Measurements from ENCODE around the gene COMMD1.

COMMD1 gene

DNA sequence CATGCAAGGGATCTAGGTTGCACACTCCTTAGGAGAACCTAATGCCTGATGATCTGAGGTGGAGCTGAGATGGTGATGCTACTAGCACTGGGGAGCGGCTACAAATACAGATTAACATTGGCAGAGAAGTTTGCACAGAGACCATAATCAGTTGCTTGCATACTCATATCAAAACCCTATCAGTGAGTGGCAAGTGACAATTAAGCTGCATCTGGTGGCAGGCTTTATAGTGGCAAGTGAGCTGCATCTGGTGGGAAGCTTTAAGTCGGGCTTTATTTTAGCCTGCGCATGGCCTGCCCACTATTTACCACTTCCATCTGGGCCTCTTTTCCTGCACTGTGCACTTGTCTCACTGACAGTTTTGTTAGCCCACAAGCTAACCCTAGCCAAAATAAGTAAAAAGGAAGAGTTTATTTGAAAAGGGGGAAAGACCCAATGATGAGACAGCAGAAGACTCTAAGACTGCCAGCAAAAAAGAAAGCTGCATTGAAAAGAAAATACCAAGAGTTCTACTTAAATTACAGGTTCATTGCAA lies 149.5 kb downstream of the COMMD1 start:
- peaks cover 25% of the 10 kb centered on the region for H3K4me1 ChIP-seq (ENCODE audit: insufficient read depth, low read length)
- H2AFZ ChIP-seq (ENCODE audit: low read depth, low read length) = no peak overlapping the region
- H3K36me3 ChIP-seq (ENCODE audit: insufficient read depth, low read length) = no peaks in the 10 kb centered on the region
- no peaks in the 10 kb centered on the region for H3K9me3 ChIP-seq (ENCODE audit: low read length)
- no peaks in the 10 kb centered on the region for H3K27me3 ChIP-seq (ENCODE audit: insufficient read depth, low read length)
- H3K4me3 ChIP-seq (ENCODE audit: low read length) = no peak overlapping the region

- Histone ChIP-seq H3K4me1 (ENCODE audit: insufficient read depth, low read length) (peaks cover 16% of the 10 kb centered on the region), H3K4me3 (ENCODE audit: low read length) (no peak overlapping the region), H2AFZ (ENCODE audit: low read depth, low read length) (no peak overlapping the region), H3K27me3 (ENCODE audit: insufficient read depth, low read length) (no peaks in the 10 kb centered on the region), H3K9me3 (ENCODE audit: low read length) (no peaks in the 10 kb centered on the region), H3K36me3 (ENCODE audit: insufficient read depth, low read length) (no peaks in the 10 kb centered on the region)
Observed at GRCh38 chr2:62055724-62056336, 150.4 kb downstream of the COMMD1 start.

DNA sequence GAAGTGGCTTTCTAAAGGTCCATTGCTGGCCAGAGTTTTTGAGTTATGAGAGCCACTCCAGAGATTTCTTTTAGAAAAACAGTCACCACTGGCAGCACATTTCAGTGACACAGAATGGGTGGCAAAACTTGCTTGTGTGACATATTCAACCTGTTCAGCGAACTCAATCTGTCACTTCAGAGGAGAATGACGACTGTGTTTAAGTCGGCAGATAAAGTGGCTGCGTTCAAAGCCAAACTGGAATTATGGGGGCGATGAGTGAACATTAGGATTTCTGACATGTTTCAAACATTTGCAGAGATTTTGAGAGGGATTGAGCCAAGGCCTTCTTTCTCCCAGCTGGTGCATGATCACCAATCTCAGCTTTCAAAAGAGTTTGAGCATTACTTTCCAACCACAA lies 150.9 kb downstream of the COMMD1 start:
- H3K4me3 ChIP-seq (ENCODE audit: low read length) = no peak overlapping the region
- H3K27me3 ChIP-seq (ENCODE audit: insufficient read depth, low read length) = no peaks in the 10 kb centered on the region
- no peaks in the 10 kb centered on the region for H3K36me3 ChIP-seq (ENCODE audit: insufficient read depth, low read length)
- no peak overlapping the region for H2AFZ ChIP-seq (ENCODE audit: low read depth, low read length)
- no peaks in the 10 kb centered on the region for H3K9me3 ChIP-seq (ENCODE audit: low read length)
- H3K4me1 ChIP-seq (ENCODE audit: insufficient read depth, low read length) = peaks cover 12% of the 10 kb centered on the region

DNA sequence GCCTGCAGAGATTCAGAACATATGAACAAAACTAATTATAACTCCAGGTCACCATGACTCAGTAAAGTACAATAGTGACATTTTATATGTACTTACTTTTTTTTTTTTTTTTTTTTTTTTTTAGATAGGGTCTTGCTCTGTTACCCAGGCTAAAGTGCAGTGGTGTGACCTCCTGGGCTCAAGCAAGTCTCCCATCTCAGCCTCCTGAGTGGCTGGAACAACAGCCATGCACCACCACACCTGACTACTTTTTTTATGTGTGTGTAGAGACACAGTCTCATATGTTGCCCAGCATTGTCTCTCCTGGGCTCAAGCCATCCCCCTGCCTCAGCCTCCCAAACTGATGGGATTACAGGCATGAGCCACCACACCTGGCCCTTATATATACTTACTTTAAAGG lies 159.8 kb downstream of the COMMD1 start:
- H2AFZ ChIP-seq (ENCODE audit: low read depth, low read length) = no peak overlapping the region
- no peaks in the 10 kb centered on the region for H3K9me3 ChIP-seq (ENCODE audit: low read length)
- no peaks in the 10 kb centered on the region for H3K36me3 ChIP-seq (ENCODE audit: insufficient read depth, low read length)
- no peaks in the 10 kb centered on the region for H3K27me3 ChIP-seq (ENCODE audit: insufficient read depth, low read length)
- no peaks in the 10 kb centered on the region for H3K4me1 ChIP-seq (ENCODE audit: insufficient read depth, low read length)
- H3K4me3 ChIP-seq (ENCODE audit: low read length) = no peak overlapping the region

GRCh38 chr2:62071126-62071598 lies 165.7 kb downstream of the COMMD1 start:
- H2AFZ ChIP-seq (ENCODE audit: low read depth, low read length) = no peak overlapping the region
- no peaks in the 10 kb centered on the region for H3K27me3 ChIP-seq (ENCODE audit: insufficient read depth, low read length)
- no peak overlapping the region for H3K4me3 ChIP-seq (ENCODE audit: low read length)
- peaks cover 10% of the 10 kb centered on the region for H3K9me3 ChIP-seq (ENCODE audit: low read length)
- no peaks in the 10 kb centered on the region for H3K36me3 ChIP-seq (ENCODE audit: insufficient read depth, low read length)
- peaks cover 2% of the 10 kb centered on the region for H3K4me1 ChIP-seq (ENCODE audit: insufficient read depth, low read length)

DNA sequence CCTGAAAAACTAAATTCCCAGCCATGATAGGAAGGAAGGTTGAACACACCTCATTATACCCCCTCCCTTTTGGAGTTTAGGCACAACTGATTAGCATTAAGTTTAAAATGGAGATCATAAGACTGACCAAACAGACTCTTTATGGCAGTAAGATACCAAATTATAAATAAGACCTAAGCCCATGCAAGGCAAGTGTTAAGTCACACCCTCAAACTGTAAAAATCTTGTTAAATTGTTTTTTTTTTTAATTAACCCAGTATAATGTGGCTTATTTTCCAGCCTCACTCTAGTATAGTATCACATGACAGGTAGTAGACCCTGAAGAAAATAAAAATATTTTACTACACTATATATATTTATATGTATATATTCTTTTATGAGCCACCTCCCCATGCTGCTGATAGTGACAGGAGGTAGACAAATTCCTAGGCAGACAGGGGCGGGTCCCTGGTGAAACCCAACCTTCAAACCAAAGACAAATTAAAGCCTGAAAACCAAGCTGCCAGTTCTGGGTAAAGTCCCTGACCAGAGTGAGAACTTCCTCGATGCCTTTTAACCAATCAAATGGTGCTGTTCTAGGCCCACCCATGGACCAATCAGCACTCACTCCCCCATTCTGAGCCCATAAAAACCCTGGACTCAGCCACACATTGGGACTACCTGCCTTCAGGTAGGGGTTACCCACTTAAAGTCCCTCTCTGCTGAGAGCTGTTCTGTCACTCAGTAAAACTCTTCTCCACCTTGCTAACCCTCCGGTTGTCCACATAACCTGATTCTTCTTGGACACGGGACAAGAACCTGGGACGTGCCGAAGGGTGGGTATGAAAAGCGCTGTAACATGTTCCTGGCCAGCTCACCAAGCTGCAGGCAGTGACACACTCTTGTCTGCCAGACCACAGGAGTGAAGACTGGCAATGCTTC lies 166.5 kb downstream of the COMMD1 start:
- peaks cover 10% of the 10 kb centered on the region for H3K9me3 ChIP-seq (ENCODE audit: low read length)
- no peak overlapping the region for H2AFZ ChIP-seq (ENCODE audit: low read depth, low read length)
- no peaks in the 10 kb centered on the region for H3K27me3 ChIP-seq (ENCODE audit: insufficient read depth, low read length)
- no peaks in the 10 kb centered on the region for H3K36me3 ChIP-seq (ENCODE audit: insufficient read depth, low read length)
- H3K4me3 ChIP-seq (ENCODE audit: low read length) = no peak overlapping the region
- H3K4me1 ChIP-seq (ENCODE audit: insufficient read depth, low read length) = peaks cover 2% of the 10 kb centered on the region

DNA sequence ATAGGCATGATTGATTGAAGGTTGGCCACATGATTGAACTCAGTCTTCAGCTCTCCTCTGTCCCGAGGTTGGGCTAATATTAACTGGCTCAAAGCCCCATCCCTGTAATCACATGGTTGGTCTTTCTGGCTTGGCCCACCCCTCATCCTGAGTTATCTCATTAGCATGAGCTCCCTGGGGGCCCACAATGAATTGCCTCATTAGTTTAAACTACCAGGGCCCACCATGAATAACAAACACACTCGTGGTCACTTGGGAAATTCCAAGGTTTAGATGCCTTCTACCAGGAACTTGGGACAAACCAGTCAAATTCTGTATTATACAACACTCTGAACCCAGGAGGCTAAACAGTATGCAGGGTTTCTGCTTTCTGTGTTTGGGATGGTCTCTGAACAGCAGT lies 168.8 kb downstream of the COMMD1 start:
- H2AFZ ChIP-seq (ENCODE audit: low read depth, low read length) = no peak overlapping the region
- no peak overlapping the region for H3K4me3 ChIP-seq (ENCODE audit: low read length)
- H3K9me3 ChIP-seq (ENCODE audit: low read length) = peaks cover 10% of the 10 kb centered on the region
- H3K27me3 ChIP-seq (ENCODE audit: insufficient read depth, low read length) = no peaks in the 10 kb centered on the region
- H3K4me1 ChIP-seq (ENCODE audit: insufficient read depth, low read length) = peaks cover 2% of the 10 kb centered on the region
- no peaks in the 10 kb centered on the region for H3K36me3 ChIP-seq (ENCODE audit: insufficient read depth, low read length)

DNA sequence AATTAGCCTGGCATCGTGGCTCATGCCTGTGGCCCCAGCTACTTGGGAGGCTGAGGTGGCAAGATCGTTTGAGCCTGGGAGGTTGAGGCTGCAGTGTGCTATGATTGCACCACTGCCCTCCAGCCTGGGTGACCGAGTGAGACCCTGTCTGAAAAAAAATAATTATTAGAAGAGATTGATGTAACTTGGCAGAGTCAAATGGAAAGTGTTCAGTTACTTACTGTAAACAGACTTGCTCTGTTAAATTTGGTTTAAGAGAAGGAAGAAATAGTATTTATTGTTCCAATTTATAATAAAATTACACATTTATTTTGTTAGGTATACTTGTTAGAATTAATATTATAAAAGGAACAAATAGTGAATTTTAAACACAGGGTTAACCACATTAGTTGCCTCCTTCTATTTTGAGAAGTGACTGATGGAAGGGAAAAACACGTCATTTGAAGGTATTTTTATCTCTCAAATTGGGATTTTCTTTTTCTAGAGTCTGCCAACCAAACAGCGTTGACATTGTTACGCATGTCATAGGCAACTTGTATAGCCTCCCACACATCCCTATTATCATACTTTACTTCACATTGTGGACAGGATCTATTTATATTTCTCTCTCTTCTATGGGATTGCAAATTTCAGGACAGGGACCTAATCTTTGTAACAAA lies 171.6 kb downstream of the COMMD1 start:
- H3K4me3 ChIP-seq (ENCODE audit: low read length) = no peak overlapping the region
- H3K4me1 ChIP-seq (ENCODE audit: insufficient read depth, low read length) = peaks cover 2% of the 10 kb centered on the region
- H3K9me3 ChIP-seq (ENCODE audit: low read length) = peaks cover 9% of the 10 kb centered on the region
- no peaks in the 10 kb centered on the region for H3K36me3 ChIP-seq (ENCODE audit: insufficient read depth, low read length)
- no peak overlapping the region for H2AFZ ChIP-seq (ENCODE audit: low read depth, low read length)
- H3K27me3 ChIP-seq (ENCODE audit: insufficient read depth, low read length) = no peaks in the 10 kb centered on the region

- no peak overlapping the region for H2AFZ ChIP-seq (ENCODE audit: low read depth, low read length)
- H3K4me3 ChIP-seq (ENCODE audit: low read length) = no peak overlapping the region
- H3K9me3 ChIP-seq (ENCODE audit: low read length) = no peaks in the 10 kb centered on the region
- no peaks in the 10 kb centered on the region for H3K27me3 ChIP-seq (ENCODE audit: insufficient read depth, low read length)
- no peaks in the 10 kb centered on the region for H3K36me3 ChIP-seq (ENCODE audit: insufficient read depth, low read length)
- H3K4me1 ChIP-seq (ENCODE audit: insufficient read depth, low read length) = no peaks in the 10 kb centered on the region
Observed at GRCh38 chr2:62084801-62085200, 179.3 kb downstream of the COMMD1 start.

DNA sequence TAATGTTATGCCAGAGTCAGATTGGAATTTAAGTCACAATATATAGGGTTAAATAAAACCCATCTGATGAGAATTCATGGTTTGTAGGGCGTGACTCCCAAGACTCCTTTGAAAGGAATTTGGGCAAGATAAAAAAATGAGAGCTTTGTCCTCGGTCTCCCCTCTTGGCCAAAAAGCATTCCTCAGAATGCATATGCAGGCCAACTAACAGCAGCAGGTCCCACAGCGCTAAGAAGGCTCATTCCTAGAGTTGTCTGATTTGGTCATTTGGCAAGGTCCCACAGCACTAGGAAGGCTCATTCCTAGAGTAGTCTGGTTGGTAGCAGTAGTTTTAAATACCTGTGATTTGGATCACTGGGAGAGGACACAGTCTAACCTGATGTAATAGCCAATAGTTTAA lies 184.2 kb downstream of the COMMD1 start:
- Histone ChIP-seq H3K4me1 (ENCODE audit: insufficient read depth, low read length) (no peaks in the 10 kb centered on the region), H3K36me3 (ENCODE audit: insufficient read depth, low read length) (no peaks in the 10 kb centered on the region), H3K9me3 (ENCODE audit: low read length) (no peaks in the 10 kb centered on the region), H2AFZ (ENCODE audit: low read depth, low read length) (no peak overlapping the region), H3K27me3 (ENCODE audit: insufficient read depth, low read length) (no peaks in the 10 kb centered on the region), H3K4me3 (ENCODE audit: low read length) (no peak overlapping the region)

- Histone ChIP-seq H3K36me3 (ENCODE audit: insufficient read depth, low read length) (no peaks in the 10 kb centered on the region), H3K4me3 (ENCODE audit: low read length) (no peak overlapping the region), H3K4me1 (ENCODE audit: insufficient read depth, low read length) (no peaks in the 10 kb centered on the region), H2AFZ (ENCODE audit: low read depth, low read length) (no peak overlapping the region), H3K27me3 (ENCODE audit: insufficient read depth, low read length) (no peaks in the 10 kb centered on the region), H3K9me3 (ENCODE audit: low read length) (no peaks in the 10 kb centered on the region)
Observed at GRCh38 chr2:62091471-62091870, 186.0 kb downstream of the COMMD1 start.

DNA sequence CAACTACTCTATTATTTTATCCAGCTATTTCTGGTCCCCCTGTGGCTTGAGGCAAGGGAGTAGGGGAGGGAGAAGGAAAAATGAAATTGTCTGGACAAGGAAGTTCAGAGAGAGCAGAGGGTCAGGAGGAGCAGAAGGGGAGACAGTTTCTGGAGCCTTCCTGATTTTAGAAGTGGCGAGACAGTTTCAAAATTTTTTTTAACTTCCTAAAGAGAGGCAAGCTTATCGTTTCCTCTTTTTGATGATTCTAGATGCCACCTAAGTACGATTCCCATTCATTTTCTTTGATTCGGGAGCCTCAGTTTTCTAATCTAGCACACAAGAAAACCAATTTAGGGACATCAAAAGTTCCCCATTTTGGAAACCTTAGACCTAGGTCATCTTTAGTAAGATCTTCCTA lies 193.6 kb downstream of the COMMD1 start:
- no peak overlapping the region for H3K4me3 ChIP-seq (ENCODE audit: low read length)
- H3K27me3 ChIP-seq (ENCODE audit: insufficient read depth, low read length) = no peaks in the 10 kb centered on the region
- no peak overlapping the region for H2AFZ ChIP-seq (ENCODE audit: low read depth, low read length)
- peaks cover 17% of the 10 kb centered on the region for H3K4me1 ChIP-seq (ENCODE audit: insufficient read depth, low read length)
- no peaks in the 10 kb centered on the region for H3K36me3 ChIP-seq (ENCODE audit: insufficient read depth, low read length)
- no peaks in the 10 kb centered on the region for H3K9me3 ChIP-seq (ENCODE audit: low read length)

All from neuron (in vitro differentiated cells).